HepG2 (cell line): ENCODE results near the gene FLAD1. TPM values are rescaled to one million over a fixed set of nuclear protein-coding genes. Genes with fewer than 3 reads are reported as not detected.

Experiments used
- CTCF ChIP-seq: sonication (generic); formaldehyde crosslinking; IDR thresholded peaks from 2 replicates; pipeline ENCODE4 v1.5.0; 2020; ENCODE audit warnings: mild to moderate bottlenecking, missing genetic modification reagents, moderate library complexity
- GATAD1 ChIP-seq: IDR thresholded peaks from 2 replicates; pipeline ENCODE4 v1.6.1; 2016; ENCODE audit warnings: missing genetic modification reagents, missing compliant biosample characterization
- HNF4A ChIP-seq: sonication (generic); formaldehyde crosslinking; IDR thresholded peaks from 2 replicates; pipeline ENCODE4 v1.4.0; 2020; ENCODE audit warnings: missing genetic modification reagents
- KDM6A ChIP-seq: IDR thresholded peaks from 2 replicates; pipeline ENCODE4 v1.6.1; 2016; ENCODE audit warnings: low read depth
- MAFK ChIP-seq, 2 experiments: IDR thresholded peaks in 1 of 2; conservative IDR thresholded peaks in 1 of 2; 2 replicates each; pipeline ENCODE4 v1.6.1; 2011; ENCODE audit warnings: improper control_type of control experiment in 2 of 2, low read length in 2 of 2
- MYNN ChIP-seq: sonication (generic); formaldehyde crosslinking; IDR thresholded peaks from 2 replicates; pipeline ENCODE4 v1.4.0; 2020; ENCODE audit warnings: mild to moderate bottlenecking, low read depth, missing genetic modification reagents
- NCOA1 ChIP-seq: sonication (generic); formaldehyde crosslinking; IDR thresholded peaks from 2 replicates; pipeline ENCODE4 v1.9.0; 2021; ENCODE audit warnings: missing genetic modification reagents
- NCOA2 ChIP-seq: sonication (generic); formaldehyde crosslinking; IDR thresholded peaks from 2 replicates; pipeline ENCODE4 v1.8.0; 2022; ENCODE audit warnings: inconsistent platforms
- PHF20 ChIP-seq: sonication (generic); formaldehyde crosslinking; IDR thresholded peaks from 2 replicates; pipeline ENCODE4 v1.5.0; 2020; ENCODE audit warnings: mild to moderate bottlenecking, missing genetic modification reagents
- PHF8 ChIP-seq: sonication (generic); formaldehyde crosslinking; IDR thresholded peaks from 2 replicates; pipeline ENCODE4 v1.5.0; 2020; ENCODE audit warnings: missing genetic modification reagents
- RXRA ChIP-seq: sonication (generic); formaldehyde crosslinking; IDR thresholded peaks from 2 replicates; pipeline ENCODE4 v1.5.1; 2020; ENCODE audit warnings: missing genetic modification reagents
- SAFB2 ChIP-seq: sonication (generic); formaldehyde crosslinking; IDR thresholded peaks from 2 replicates; pipeline ENCODE4 v1.5.1; 2020; ENCODE audit warnings: missing genetic modification reagents, low read depth, mild to moderate bottlenecking, borderline replicate concordance
- SOX5 ChIP-seq: IDR thresholded peaks from 2 replicates; pipeline ENCODE4 v1.6.1; 2016; ENCODE audit warnings: borderline replicate concordance
- ZBTB10 ChIP-seq: sonication (generic); formaldehyde crosslinking; IDR thresholded peaks from 2 replicates; pipeline ENCODE4 v1.4.0; 2020; ENCODE audit warnings: missing genetic modification reagents, borderline replicate concordance
- ZFX ChIP-seq: sonication (generic); formaldehyde crosslinking; IDR thresholded peaks from 2 replicates; pipeline ENCODE4 v1.4.0; 2020; ENCODE audit warnings: mild to moderate bottlenecking, low read depth, missing genetic modification reagents, moderate library complexity
- ZNF205 ChIP-seq: IDR thresholded peaks from 2 replicates; pipeline ENCODE4 v1.6.1; 2018; ENCODE audit warnings: missing biosample characterization, missing genetic modification reagents
- ZNF275 ChIP-seq: sonication (generic); formaldehyde crosslinking; IDR thresholded peaks from 2 replicates; pipeline ENCODE4 v1.8.0; 2022; ENCODE audit warnings: missing genetic modification reagents, mild to moderate bottlenecking, inconsistent platforms, borderline replicate concordance
- ZNF441 ChIP-seq: sonication (generic); formaldehyde crosslinking; IDR thresholded peaks from 2 replicates; pipeline ENCODE4 v1.7.0; 2021; ENCODE audit warnings: missing genetic modification reagents, borderline replicate concordance
- ZNF761 ChIP-seq: sonication (generic); formaldehyde crosslinking; conservative IDR thresholded peaks from 2 replicates; pipeline ENCODE4 v1.4.0; 2020; ENCODE audit warnings: mild to moderate bottlenecking, missing genetic modification reagents
- ZNF773 ChIP-seq: sonication (generic); formaldehyde crosslinking; IDR thresholded peaks from 2 replicates; pipeline ENCODE4 v1.4.0; 2020; ENCODE audit warnings: missing genetic modification reagents, borderline replicate concordance
- ZNF878 ChIP-seq: sonication (generic); formaldehyde crosslinking; IDR thresholded peaks from 2 replicates; pipeline ENCODE4 v1.8.1; 2023; ENCODE audit warnings: mild to moderate bottlenecking, missing genetic modification reagents, moderate library complexity
- polyA plus RNA-seq, 8 experiments: library from polyadenylated mRNA; depleted of rRNA in 3 of 8; stranded (reverse) in 7 of 8; unstranded in 1 of 8; fragments of >200 nt; fragmentation: Illumina TruSeq in 4 of 8; extraction: Trizol in 4 of 8; gene quantifications; 2 replicates each; pipeline versions ENCODE4 v1.2.1 to v1.2.3, GENCODE V29; 2011 to 2016; ENCODE audit warnings: low read depth in 4 of 8, missing spikeins in 1 of 8, mixed read lengths in 1 of 8; ENCODE audit not compliant: insufficient read depth in 1 of 8
- total RNA-seq, 5 experiments: library from RNA; depleted of rRNA; stranded (reverse); fragments of >200 nt; fragmentation: Illumina TruSeq; extraction: Trizol; gene quantifications; 2 replicates each; pipeline ENCODE4 v1.2.3, GENCODE V29; 2016; ENCODE audit warnings: low read depth in 1 of 5
- TF ChIP-seq, protein P1 (sequence below): sonication (generic); formaldehyde crosslinking; IDR thresholded peaks from 2 replicates; pipeline ENCODE4 v1.4.0; 2020; ENCODE audit warnings: missing genetic modification reagents; ENCODE audit errors: not compliant biosample characterization

Gene FLAD1
- total and polyA plus RNA-seq, 2 of the 13 experiments (the other 11 are each of a cell fraction or from before 2014, with no cell fraction given) = 25.9 to 32.8 TPM

- 0 out of 2 replicates have a peak, but pooled peaks have one; percentile 34 for TF ChIP-seq ZNF878
- TF ChIP-seq PHF8 (CRISPR knock-in tag) = no peak; the same call in 1 of the 2 replicates
- no peak for TF ChIP-seq NCOA1
- TF ChIP-seq, protein P1, sequence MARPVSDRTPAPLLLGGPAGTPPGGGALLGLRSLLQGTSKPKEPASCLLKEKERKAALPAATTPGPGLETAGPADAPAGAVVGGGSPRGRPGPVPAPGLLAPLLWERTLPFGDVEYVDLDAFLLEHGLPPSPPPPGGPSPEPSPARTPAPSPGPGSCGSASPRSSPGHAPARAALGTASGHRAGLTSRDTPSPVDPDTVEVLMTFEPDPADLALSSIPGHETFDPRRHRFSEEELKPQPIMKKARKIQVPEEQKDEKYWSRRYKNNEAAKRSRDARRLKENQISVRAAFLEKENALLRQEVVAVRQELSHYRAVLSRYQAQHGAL (CRISPR knock-in tag) = no peak
- TF ChIP-seq MYNN = no peak
- peak; percentile 27; the same call in 1 of the 2 replicates for TF ChIP-seq CTCF (CRISPR knock-in tag)
- no peak for TF ChIP-seq GATAD1 (CRISPR knock-in tag)
- peak; percentile 43; the same call in 1 of the 2 replicates for TF ChIP-seq SOX5 (CRISPR knock-in tag)
- TF ChIP-seq MAFK (conservative IDR thresholded peaks at IDR 0.05 in 1 of 2, IDR thresholded peaks at IDR 0.05 in 1 of 2; ENCODE audit: low read length in 2 of 2) = 0 out of 4 replicates have a peak, but pooled peaks of 1 of the 2 experiments have one; percentile 1
- no peak for TF ChIP-seq ZNF205 (CRISPR knock-in tag)
- TF ChIP-seq KDM6A (CRISPR knock-in tag) = no peak
- TF ChIP-seq HNF4A (CRISPR knock-in tag) = no peak
- no peak for TF ChIP-seq ZNF441 (CRISPR knock-in tag)
- TF ChIP-seq RXRA = 0 out of 2 replicates have a peak, but pooled peaks have one; percentile 27
- no peak for TF ChIP-seq PHF20
- no peak for TF ChIP-seq ZNF761
- TF ChIP-seq ZFX = peak; percentile 72
- TF ChIP-seq NCOA2 (CRISPR knock-in tag) = peak; percentile 45; the same call in 1 of the 2 replicates
- TF ChIP-seq SAFB2 (CRISPR knock-in tag) = no peak; the same call in 1 of the 2 replicates
- no peak for TF ChIP-seq ZNF773 (CRISPR knock-in tag)
- TF ChIP-seq ZBTB10 (CRISPR knock-in tag) = no peak; the same call in 1 of the 2 replicates
- TF ChIP-seq ZNF275 (CRISPR knock-in tag) = no peak; the same call in 1 of the 2 replicates
Observed at GRCh38 chr1:154999571-155000410, 16.6 kb downstream of the FLAD1 start (continued).
